ENCODE results near the gene IGSF23. TPM values are rescaled to one million over a fixed set of nuclear protein-coding genes. Genes with fewer than 3 reads are reported as not detected.

IGSF23 gene
- total and polyA plus RNA-seq, 8 donors = 0.73 TPM; not detected in 7

GRCh38 chr19:44596428-44597130, 16.8 kb upstream of the IGSF23 start:
- Histone ChIP-seq H3K27ac (peak overlapping the region in 2 of 5 donors; percentile 27 to 73), H3K9me3 (peaks cover 0 to 11% (median 2%) of the 10 kb centered on the region in 4 donors), H3K36me3 (no peaks in the 10 kb centered on the region), H3K27me3 (peaks cover 0 to 11% (median 0%) of the 10 kb centered on the region in 3 donors), H3K4me1 (peaks cover 14 to 40% (median 26%) of the 10 kb centered on the region in 4 donors), H3K4me3 (no peak overlapping the region)
- 36 to 60% (median 45%) methylated on average over 10 of the region's 10 CpGs for WGBS, 5 donors
- peak; percentile 37 to 73 for DNase-seq
- TF ChIP-seq POLR2A (IDR thresholded peaks at IDR 0.05) = no peak
- TF ChIP-seq EP300 (IDR thresholded peaks at IDR 0.05) = no peak
- TF ChIP-seq CTCF (IDR thresholded peaks at IDR 0.05) = no peak
- no peak for TF ChIP-seq POLR2AphosphoS5 (IDR thresholded peaks at IDR 0.05)
- intact Hi-C loops (cut with DNase I; ENCODE audit: low total_unique reads) = no loop called here

- H3K4me1 ChIP-seq = peaks cover 14 to 35% (median 26%) of the 10 kb centered on the region in 4 donors
- H3K4me3 ChIP-seq = no peak overlapping the region
- 26 to 53% (median 44%) methylated on average over 3 of the region's 3 CpGs for WGBS, 5 donors
- no peaks in the 10 kb centered on the region for H3K36me3 ChIP-seq
- no peak overlapping the region for H3K27ac ChIP-seq
- TF ChIP-seq POLR2A (IDR thresholded peaks at IDR 0.05) (no peak), EP300 (IDR thresholded peaks at IDR 0.05) (no peak), CTCF (IDR thresholded peaks at IDR 0.05) (no peak), POLR2AphosphoS5 (IDR thresholded peaks at IDR 0.05) (no peak)
- peaks cover 0 to 11% (median 0%) of the 10 kb centered on the region in 3 donors for H3K27me3 ChIP-seq
- H3K9me3 ChIP-seq = peaks cover 0 to 11% (median 2%) of the 10 kb centered on the region in 4 donors
- intact Hi-C loops (cut with DNase I; ENCODE audit: low total_unique reads) = no loop called here
- DNase-seq = no peak
Measured at GRCh38 chr19:44597131-44597491, 16.3 kb upstream of the IGSF23 start.

GRCh38 chr19:44598355-44598754, 15.0 kb upstream of the IGSF23 start:
- intact Hi-C loops (cut with DNase I; ENCODE audit: low total_unique reads) = no loop called here
- H3K9me3 ChIP-seq = peaks cover 0 to 11% (median 2%) of the 10 kb centered on the region in 4 donors
- TF ChIP-seq POLR2AphosphoS5 (IDR thresholded peaks at IDR 0.05) = no peak
- no peak for TF ChIP-seq EP300 (IDR thresholded peaks at IDR 0.05)
- TF ChIP-seq POLR2A (IDR thresholded peaks at IDR 0.05) = no peak
- TF ChIP-seq CTCF (IDR thresholded peaks at IDR 0.05) = no peak
- H3K27ac ChIP-seq = peak overlapping the region in 2 of 5 donors; percentile 26 to 33
- H3K4me1 ChIP-seq = peaks cover 16 to 32% (median 22%) of the 10 kb centered on the region in 4 donors
- H3K27me3 ChIP-seq = peaks cover 0 to 11% (median 0%) of the 10 kb centered on the region in 3 donors
- H3K36me3 ChIP-seq = no peaks in the 10 kb centered on the region
- no peak for DNase-seq
- no peak overlapping the region for H3K4me3 ChIP-seq

GRCh38 chr19:44598880-44599279, 14.5 kb upstream of the IGSF23 start:
- Histone ChIP-seq H3K36me3 (no peaks in the 10 kb centered on the region), H3K27me3 (peaks cover 0 to 11% (median 0%) of the 10 kb centered on the region in 3 donors), H3K4me1 (peaks cover 16 to 31% (median 23%) of the 10 kb centered on the region in 4 donors), H3K4me3 (no peak overlapping the region), H3K9me3 (peaks cover 0 to 11% (median 2%) of the 10 kb centered on the region in 4 donors), H3K27ac (peak overlapping the region in 3 of 5 donors; percentile 19 to 33 (median 26))
- TF ChIP-seq EP300 (IDR thresholded peaks at IDR 0.05) (no peak), POLR2A (IDR thresholded peaks at IDR 0.05) (no peak), CTCF (IDR thresholded peaks at IDR 0.05) (peak in 2 of 7 experiments; percentile 19 to 34), POLR2AphosphoS5 (IDR thresholded peaks at IDR 0.05) (peak in 2 of 3 donors; percentile 55 to 66)
- peak; percentile 72 to 90 for DNase-seq
- intact Hi-C loops (cut with DNase I; ENCODE audit: low total_unique reads) = no loop called here
- WGBS, 5 donors = 28 to 64% (median 47%) methylated on average over 3 of the region's 3 CpGs

Measured in stomach (tissue), 9 donors.